Measurements from ENCODE around the gene ABI3. TPM values are rescaled to one million over a fixed set of nuclear protein-coding genes. Genes with fewer than 3 reads are reported as not detected.
"Not testable (repeated sequence)": the region's sequence is repeated elsewhere in the genome, so short reads cannot be mapped to it uniquely, and the experiment has no call there.

The ABI3 gene
- total and polyA plus RNA-seq, 4 donors = 4.7 to 8.8 (median 5.5) TPM

- TF ChIP-seq, protein P1, sequence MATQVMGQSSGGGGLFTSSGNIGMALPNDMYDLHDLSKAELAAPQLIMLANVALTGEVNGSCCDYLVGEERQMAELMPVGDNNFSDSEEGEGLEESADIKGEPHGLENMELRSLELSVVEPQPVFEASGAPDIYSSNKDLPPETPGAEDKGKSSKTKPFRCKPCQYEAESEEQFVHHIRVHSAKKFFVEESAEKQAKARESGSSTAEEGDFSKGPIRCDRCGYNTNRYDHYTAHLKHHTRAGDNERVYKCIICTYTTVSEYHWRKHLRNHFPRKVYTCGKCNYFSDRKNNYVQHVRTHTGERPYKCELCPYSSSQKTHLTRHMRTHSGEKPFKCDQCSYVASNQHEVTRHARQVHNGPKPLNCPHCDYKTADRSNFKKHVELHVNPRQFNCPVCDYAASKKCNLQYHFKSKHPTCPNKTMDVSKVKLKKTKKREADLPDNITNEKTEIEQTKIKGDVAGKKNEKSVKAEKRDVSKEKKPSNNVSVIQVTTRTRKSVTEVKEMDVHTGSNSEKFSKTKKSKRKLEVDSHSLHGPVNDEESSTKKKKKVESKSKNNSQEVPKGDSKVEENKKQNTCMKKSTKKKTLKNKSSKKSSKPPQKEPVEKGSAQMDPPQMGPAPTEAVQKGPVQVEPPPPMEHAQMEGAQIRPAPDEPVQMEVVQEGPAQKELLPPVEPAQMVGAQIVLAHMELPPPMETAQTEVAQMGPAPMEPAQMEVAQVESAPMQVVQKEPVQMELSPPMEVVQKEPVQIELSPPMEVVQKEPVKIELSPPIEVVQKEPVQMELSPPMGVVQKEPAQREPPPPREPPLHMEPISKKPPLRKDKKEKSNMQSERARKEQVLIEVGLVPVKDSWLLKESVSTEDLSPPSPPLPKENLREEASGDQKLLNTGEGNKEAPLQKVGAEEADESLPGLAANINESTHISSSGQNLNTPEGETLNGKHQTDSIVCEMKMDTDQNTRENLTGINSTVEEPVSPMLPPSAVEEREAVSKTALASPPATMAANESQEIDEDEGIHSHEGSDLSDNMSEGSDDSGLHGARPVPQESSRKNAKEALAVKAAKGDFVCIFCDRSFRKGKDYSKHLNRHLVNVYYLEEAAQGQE (IDR thresholded peaks at IDR 0.05) = no peak
- TF ChIP-seq FOXA1 (IDR thresholded peaks at IDR 0.05) = no peak
- TF ChIP-seq, protein P2, sequence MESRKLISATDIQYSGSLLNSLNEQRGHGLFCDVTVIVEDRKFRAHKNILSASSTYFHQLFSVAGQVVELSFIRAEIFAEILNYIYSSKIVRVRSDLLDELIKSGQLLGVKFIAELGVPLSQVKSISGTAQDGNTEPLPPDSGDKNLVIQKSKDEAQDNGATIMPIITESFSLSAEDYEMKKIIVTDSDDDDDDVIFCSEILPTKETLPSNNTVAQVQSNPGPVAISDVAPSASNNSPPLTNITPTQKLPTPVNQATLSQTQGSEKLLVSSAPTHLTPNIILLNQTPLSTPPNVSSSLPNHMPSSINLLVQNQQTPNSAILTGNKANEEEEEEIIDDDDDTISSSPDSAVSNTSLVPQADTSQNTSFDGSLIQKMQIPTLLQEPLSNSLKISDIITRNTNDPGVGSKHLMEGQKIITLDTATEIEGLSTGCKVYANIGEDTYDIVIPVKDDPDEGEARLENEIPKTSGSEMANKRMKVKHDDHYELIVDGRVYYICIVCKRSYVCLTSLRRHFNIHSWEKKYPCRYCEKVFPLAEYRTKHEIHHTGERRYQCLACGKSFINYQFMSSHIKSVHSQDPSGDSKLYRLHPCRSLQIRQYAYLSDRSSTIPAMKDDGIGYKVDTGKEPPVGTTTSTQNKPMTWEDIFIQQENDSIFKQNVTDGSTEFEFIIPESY (IDR thresholded peaks at IDR 0.05) = no peak
Observed at GRCh38 chr17:49170216-49170615, 40.3 kb upstream of the ABI3 start (continued).

DNA sequence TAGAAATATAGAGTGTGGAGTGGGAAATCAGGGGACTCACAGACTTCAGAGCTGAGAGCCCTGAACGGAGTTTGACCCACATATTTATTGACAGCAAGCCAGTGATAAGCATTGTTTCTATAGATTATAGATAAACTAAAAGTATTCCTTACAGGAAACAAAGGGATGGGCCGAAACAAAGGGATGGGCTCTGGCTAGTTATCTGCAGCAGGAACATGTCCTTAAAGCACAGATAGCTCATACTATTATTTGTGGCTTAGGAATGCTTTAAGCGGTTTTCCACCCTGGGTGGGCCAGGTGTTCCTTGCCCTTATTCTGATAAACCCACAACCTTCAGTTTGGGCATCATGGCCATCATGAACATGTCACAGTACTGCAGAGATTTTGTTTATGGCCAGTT, 39.8 kb upstream of the ABI3 start:
- H3K27ac ChIP-seq (ENCODE audit: low read depth in 1 of 2, low read length in 2 of 2); H3K4me3 ChIP-seq (ENCODE audit: low read depth in 1 of 3, low read length in 3 of 3); H3K9ac ChIP-seq (ENCODE audit: low read depth in 1 of 2, low read length in 2 of 2); H3K4me1 ChIP-seq (ENCODE audit: control insufficient read depth in 4 of 4, insufficient read depth in 4 of 4, low read length in 3 of 4); DNase-seq (ENCODE audit: low spot score); H3K9me3 ChIP-seq (ENCODE audit: control insufficient read depth in 4 of 4, low read length in 3 of 4); H3K36me3 ChIP-seq (ENCODE audit: control insufficient read depth in 4 of 4, insufficient read depth in 3 of 4, low read depth in 1 of 4, low read length in 3 of 4); H3K27me3 ChIP-seq (ENCODE audit: control insufficient read depth in 4 of 4, insufficient read depth in 4 of 4, low read length in 3 of 4): not testable (repeated sequence)
- WGBS = 72% methylated on average over 3 of the region's 3 CpGs

DNA sequence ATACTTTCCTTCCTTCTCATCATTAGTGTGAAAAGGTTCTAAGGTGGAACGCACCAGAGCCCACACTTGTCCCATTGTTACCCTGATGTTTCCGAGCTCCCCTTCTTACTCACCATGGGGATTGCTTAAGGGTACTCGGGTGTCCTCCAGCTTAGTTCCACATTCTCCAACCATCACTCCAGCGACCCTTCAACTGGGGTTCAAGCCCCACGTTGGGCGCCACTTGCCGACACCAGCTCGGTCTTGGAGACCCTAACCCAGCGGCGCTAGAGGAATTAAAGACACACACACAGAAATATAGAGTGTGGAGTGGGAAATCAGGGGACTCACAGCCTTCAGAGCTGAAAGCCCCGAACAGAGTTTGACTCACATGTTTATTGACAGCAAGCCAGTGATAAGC, 34.5 kb upstream of the ABI3 start:
- H3K4me1 ChIP-seq (ENCODE audit: control insufficient read depth in 4 of 4, insufficient read depth in 4 of 4, low read length in 3 of 4); H3K27me3 ChIP-seq (ENCODE audit: control insufficient read depth in 4 of 4, insufficient read depth in 4 of 4, low read length in 3 of 4); DNase-seq (ENCODE audit: low spot score); H3K27ac ChIP-seq (ENCODE audit: low read depth in 1 of 2, low read length in 2 of 2); H3K36me3 ChIP-seq (ENCODE audit: control insufficient read depth in 4 of 4, insufficient read depth in 3 of 4, low read depth in 1 of 4, low read length in 3 of 4); H3K9ac ChIP-seq (ENCODE audit: low read depth in 1 of 2, low read length in 2 of 2): not testable (repeated sequence)
- Histone ChIP-seq H3K9me3 (ENCODE audit: control insufficient read depth in 4 of 4, low read length in 3 of 4) (peaks cover 8 to 19% (median 10%) of the 10 kb centered on the region in 4 donors), H3K4me3 (ENCODE audit: low read depth in 1 of 3, low read length in 3 of 3) (peak overlapping the region in 1 of 3 donors; percentile 18)
- WGBS = 86% methylated on average over 11 of the region's 11 CpGs

DNA sequence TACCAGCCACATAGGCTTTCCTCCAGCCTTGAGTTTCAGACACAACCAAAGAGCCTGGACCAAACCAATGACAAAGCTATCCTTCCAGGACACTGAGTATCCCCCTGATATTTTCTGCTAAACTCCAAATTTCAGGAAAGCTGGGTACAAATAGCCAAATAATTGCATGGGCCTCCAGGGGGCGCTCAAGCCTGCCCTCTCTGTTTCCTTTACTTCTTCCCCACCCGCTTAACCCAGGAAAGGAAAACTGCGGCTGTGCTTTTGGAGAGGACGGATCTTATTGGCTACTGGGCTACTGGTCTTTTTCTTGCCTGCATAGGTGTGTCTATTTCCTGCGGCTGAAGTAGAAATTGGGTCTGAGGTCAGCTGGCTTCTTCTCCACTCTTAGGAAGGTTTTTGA, 30.2 kb upstream of the ABI3 start:
- Histone ChIP-seq H3K9ac (ENCODE audit: low read depth in 1 of 2, low read length in 2 of 2) (no peak overlapping the region), H3K27me3 (ENCODE audit: control insufficient read depth in 4 of 4, insufficient read depth in 4 of 4, low read length in 3 of 4) (no peaks in the 10 kb centered on the region), H3K27ac (ENCODE audit: low read depth in 1 of 2, low read length in 2 of 2) (no peak overlapping the region), H3K36me3 (ENCODE audit: control insufficient read depth in 4 of 4, insufficient read depth in 3 of 4, low read depth in 1 of 4, low read length in 3 of 4) (no peaks in the 10 kb centered on the region), H3K9me3 (ENCODE audit: control insufficient read depth in 4 of 4, low read length in 3 of 4) (peaks cover 8 to 22% (median 9%) of the 10 kb centered on the region in 4 donors), H3K4me1 (ENCODE audit: control insufficient read depth in 4 of 4, insufficient read depth in 4 of 4, low read length in 3 of 4) (no peaks in the 10 kb centered on the region), H3K4me3 (ENCODE audit: low read depth in 1 of 3, low read length in 3 of 3) (no peak overlapping the region)
- WGBS = 13% methylated on average over 5 of the region's 5 CpGs
- TF ChIP-seq HNF4A (conservative IDR thresholded peaks at IDR 0.05) (no peak), CTCF (IDR thresholded peaks at IDR 0.05; ENCODE audit: low read depth, low read length, missing input control) (peak; percentile 81), RAD21 (IDR thresholded peaks at IDR 0.05) (peak; percentile 90 to 91)
- TF ChIP-seq, protein P3, sequence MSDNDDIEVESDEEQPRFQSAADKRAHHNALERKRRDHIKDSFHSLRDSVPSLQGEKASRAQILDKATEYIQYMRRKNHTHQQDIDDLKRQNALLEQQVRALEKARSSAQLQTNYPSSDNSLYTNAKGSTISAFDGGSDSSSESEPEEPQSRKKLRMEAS (IDR thresholded peaks at IDR 0.05) = no peak
- DNase-seq (ENCODE audit: low spot score) = peak; percentile 76
